RWPE2 (cell line): ENCODE measurements around the gene SLC2A6.
"Not testable (repeated sequence)": the region's sequence is repeated elsewhere in the genome, so short reads cannot be mapped to it uniquely, and the experiment has no call there.

Source experiments
- ATAC-seq: fragments of 200-7000 bp; cut with Tn5 transposase; 3 replicates; pipeline ENCODE4 v1.9.1; 2021; ENCODE audit warnings: low read depth
- DNase-seq: peaks from one replicate; pipeline ENCODE4 v3.0.0-alpha.2; 2020; ENCODE audit warnings: low spot score
- H3K27ac ChIP-seq: fragments of 450-650 bp; 2 replicates; pipeline ENCODE4 v1.5.1; 2017; ENCODE audit warnings: mild to moderate bottlenecking; ENCODE audit not compliant: poor library complexity, severe bottlenecking
- H3K27me3 ChIP-seq: fragments of 250-450 bp; sonication (Bioruptor Pico); 2 replicates; pipeline ENCODE4 v1.5.1; 2021; ENCODE audit warnings: mild to moderate bottlenecking, moderate library complexity; ENCODE audit not compliant: insufficient read depth, poor library complexity, severe bottlenecking
- H3K36me3 ChIP-seq: fragments of 250-450 bp; sonication (Bioruptor Pico); 2 replicates; pipeline ENCODE4 v1.5.1; 2020; ENCODE audit warnings: low read depth, mild to moderate bottlenecking, moderate library complexity
- H3K4me1 ChIP-seq: fragments of 250-450 bp; sonication (Bioruptor Pico); 2 replicates; pipeline ENCODE4 v1.5.1; 2021; ENCODE audit warnings: mild to moderate bottlenecking, moderate library complexity; ENCODE audit not compliant: insufficient read depth, poor library complexity, severe bottlenecking
- H3K4me3 ChIP-seq: fragments of 250-450 bp; sonication (Bioruptor Pico); 2 replicates; pipeline ENCODE4 v1.5.1; 2021; ENCODE audit warnings: mild to moderate bottlenecking, moderate library complexity; ENCODE audit not compliant: severe bottlenecking
- H3K9me3 ChIP-seq: fragments of 250-450 bp; sonication (Bioruptor Pico); 2 replicates; pipeline ENCODE4 v1.5.1; 2021; ENCODE audit warnings: mild to moderate bottlenecking, moderate library complexity; ENCODE audit not compliant: severe bottlenecking
- CTCF ChIP-seq: fragments of 450-650 bp; IDR thresholded peaks from one replicate; pipeline ENCODE4 v1.5.1; 2017; ENCODE audit warnings: mild to moderate bottlenecking, moderate library complexity; ENCODE audit not compliant: poor library complexity, severe bottlenecking

The SLC2A6 gene

GRCh38 chr9:133453651-133454050 is 25.2 kb downstream of the SLC2A6 start:
- Histone ChIP-seq H3K27me3 (no peaks in the 10 kb centered on the region), H3K4me3 (no peak overlapping the region), H3K27ac (no peak overlapping the region), H3K36me3 (no peaks in the 10 kb centered on the region), H3K4me1 (no peaks in the 10 kb centered on the region), H3K9me3 (no peaks in the 10 kb centered on the region)
- TF ChIP-seq CTCF = no peak
- DNase-seq = no peak
- ATAC-seq = no peak

GRCh38 chr9:133452562-133452961 is 26.3 kb downstream of the SLC2A6 start:
- TF ChIP-seq CTCF = no peak
- H3K4me3 ChIP-seq = no peak overlapping the region
- H3K27me3 ChIP-seq = no peaks in the 10 kb centered on the region
- ATAC-seq (no peak), DNase-seq (no peak)
- H3K4me1 ChIP-seq = no peaks in the 10 kb centered on the region
- H3K9me3 ChIP-seq = no peaks in the 10 kb centered on the region
- H3K27ac ChIP-seq = no peak overlapping the region
- H3K36me3 ChIP-seq = no peaks in the 10 kb centered on the region

- not testable (repeated sequence) for H3K27ac ChIP-seq, H3K4me3 ChIP-seq, ATAC-seq, H3K36me3 ChIP-seq, H3K4me1 ChIP-seq, H3K27me3 ChIP-seq, H3K9me3 ChIP-seq, DNase-seq
Observed at GRCh38 chr9:133451865-133452264, 27.0 kb downstream of the SLC2A6 start.

- ATAC-seq (peak; percentile 98), DNase-seq (peak; percentile 89)
- H3K9me3 ChIP-seq = no peaks in the 10 kb centered on the region
Observed at GRCh38 chr9:133449760-133450159, 29.1 kb downstream of the SLC2A6 start.

GRCh38 chr9:133448487-133448972 is 30.4 kb downstream of the SLC2A6 start:
- Histone ChIP-seq H3K36me3 (no peaks in the 10 kb centered on the region), H3K9me3 (no peaks in the 10 kb centered on the region), H3K4me3 (no peak overlapping the region), H3K4me1 (no peaks in the 10 kb centered on the region), H3K27me3 (no peaks in the 10 kb centered on the region), H3K27ac (no peak overlapping the region)
- ATAC-seq (no peak), DNase-seq (no peak)
- TF ChIP-seq CTCF = no peak

More at GRCh38 chr9:133449760-133450159, 29.1 kb downstream of the SLC2A6 start:
- no peak for TF ChIP-seq CTCF
- Histone ChIP-seq H3K4me3 (no peak overlapping the region), H3K27me3 (no peaks in the 10 kb centered on the region), H3K27ac (no peak overlapping the region), H3K4me1 (no peaks in the 10 kb centered on the region), H3K36me3 (no peaks in the 10 kb centered on the region)
